ENCODE data around the gene DAG1. TPM values are rescaled to one million over a fixed set of nuclear protein-coding genes. Genes with fewer than 3 reads are reported as not detected.
A peak's percentile ranks its signal among the peaks of the same experiment; 100 is the strongest.

Gene DAG1
- total and polyA plus RNA-seq, 4 donors = 15.3 to 87.4 (median 47.8) TPM

DNA sequence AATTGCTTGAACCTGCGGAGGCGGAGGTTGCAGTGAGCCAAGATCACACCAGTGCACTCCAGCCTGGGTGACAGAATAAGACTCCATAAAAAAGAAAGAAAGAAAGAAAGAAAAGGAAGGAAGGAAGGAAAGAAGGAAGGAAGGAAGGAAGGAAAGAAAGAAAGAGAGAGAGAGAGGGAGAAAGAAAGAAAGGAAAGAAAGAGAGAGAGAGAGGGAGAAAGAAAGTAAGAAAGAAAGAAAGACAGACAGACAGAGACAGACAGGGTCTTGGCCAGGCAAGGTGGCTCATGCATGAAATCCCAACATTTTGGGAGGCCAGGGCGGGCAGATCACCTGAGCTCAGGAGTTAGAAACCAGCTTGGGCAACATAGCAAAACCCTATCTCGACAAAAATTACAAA, 16.4 kb upstream of the DAG1 start:
- DNase-seq (no peak), ATAC-seq (ENCODE audit: low FRiP score) (no peak)
- H3K27ac ChIP-seq (ENCODE audit: low read depth in 1 of 2, low read length in 2 of 2) = no peak overlapping the region
- no peaks in the 10 kb centered on the region for H3K27me3 ChIP-seq (ENCODE audit: control insufficient read depth in 1 of 2, insufficient read depth in 2 of 2, low read length in 1 of 2)
- H3K9me3 ChIP-seq (ENCODE audit: control insufficient read depth, low read length) = no peaks in the 10 kb centered on the region
- no peaks in the 10 kb centered on the region for H3K36me3 ChIP-seq (ENCODE audit: control insufficient read depth in 1 of 2, insufficient read depth in 2 of 2, low read length in 1 of 2)
- intact Hi-C loops (cut with DNase I) = no loop called here
- no peak overlapping the region for H3K4me3 ChIP-seq (ENCODE audit: low read length in 2 of 2)
- no peaks in the 10 kb centered on the region for H3K4me1 ChIP-seq (ENCODE audit: control insufficient read depth in 1 of 2, insufficient read depth in 2 of 2, low read length in 2 of 2)
- 95 to 99% methylated on average over 4 of the region's 4 CpGs for WGBS, 2 donors

DNA sequence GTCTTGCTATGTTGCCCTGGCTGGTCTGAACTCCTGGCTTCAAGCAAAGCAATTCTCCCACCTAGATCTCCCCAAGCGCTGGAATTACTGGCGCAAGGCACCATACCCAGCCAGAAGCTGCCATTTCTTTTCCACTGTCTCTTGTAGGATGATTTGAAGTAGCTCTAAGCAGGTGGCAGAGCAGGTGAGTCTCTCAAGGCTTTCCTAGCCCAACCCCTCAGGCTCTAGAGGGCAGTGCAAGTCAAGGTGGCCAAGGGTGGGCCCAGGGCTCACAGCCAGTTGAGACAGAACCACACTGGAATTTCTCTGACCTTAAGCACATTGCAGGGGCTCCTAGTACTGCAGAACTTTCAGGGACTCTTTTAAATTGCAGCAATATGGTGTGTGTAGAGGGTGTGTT, 15.6 kb upstream of the DAG1 start:
- intact Hi-C loops (cut with DNase I) = no loop called here
- no peaks in the 10 kb centered on the region for H3K4me1 ChIP-seq (ENCODE audit: control insufficient read depth in 1 of 2, insufficient read depth in 2 of 2, low read length in 2 of 2)
- H3K4me3 ChIP-seq (ENCODE audit: low read length in 2 of 2) = no peak overlapping the region
- peak; percentile 54 for ATAC-seq (ENCODE audit: low FRiP score)
- no peaks in the 10 kb centered on the region for H3K27me3 ChIP-seq (ENCODE audit: control insufficient read depth in 1 of 2, insufficient read depth in 2 of 2, low read length in 1 of 2)
- WGBS, 2 donors = 76 to 94% methylated on average over 2 of the region's 2 CpGs
- no peaks in the 10 kb centered on the region for H3K9me3 ChIP-seq (ENCODE audit: control insufficient read depth, low read length)
- H3K36me3 ChIP-seq (ENCODE audit: control insufficient read depth in 1 of 2, insufficient read depth in 2 of 2, low read length in 1 of 2) = no peaks in the 10 kb centered on the region
- peak overlapping the region in 1 of 2 donors; percentile 12 for H3K27ac ChIP-seq (ENCODE audit: low read depth in 1 of 2, low read length in 2 of 2)
- no peak for DNase-seq

DNA sequence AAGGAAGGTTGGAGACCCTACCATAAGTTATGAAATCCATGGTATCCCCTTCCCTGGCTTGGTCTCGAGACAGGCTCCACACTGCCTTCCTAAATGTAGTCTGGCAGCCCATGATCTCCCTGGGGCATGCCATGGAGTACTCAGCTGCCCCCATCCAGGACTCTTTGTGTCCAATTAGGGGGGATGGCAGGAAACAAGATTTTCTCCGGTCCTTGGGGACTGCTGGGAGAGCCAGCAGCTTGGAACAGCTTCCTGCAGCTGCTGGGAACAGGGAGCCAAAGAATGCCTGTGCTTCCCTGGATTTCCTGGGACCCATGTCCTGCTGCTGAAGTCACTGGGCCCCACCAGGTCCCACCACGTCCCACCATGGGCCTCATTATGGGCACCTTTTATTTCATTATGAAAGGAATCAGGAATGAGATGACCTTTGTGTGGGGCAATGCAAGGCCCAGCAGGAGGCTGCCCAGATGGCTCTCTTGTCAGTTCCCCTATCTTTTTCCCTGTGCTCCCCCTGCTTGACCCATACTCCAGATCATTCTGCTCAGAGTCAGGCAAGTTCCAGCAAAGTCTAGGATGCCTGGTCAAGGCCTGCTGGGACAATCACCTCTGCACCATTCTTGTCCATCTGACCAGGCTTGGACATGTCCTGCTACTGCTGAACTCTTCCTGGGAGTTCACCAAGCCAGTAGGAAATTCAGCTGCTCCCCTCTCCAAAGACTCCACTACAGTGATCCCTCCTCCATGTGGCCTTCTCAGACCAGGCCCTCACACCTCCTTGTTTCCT, 15.0 kb upstream of the DAG1 start:
- H3K4me3 ChIP-seq (ENCODE audit: low read length in 2 of 2) = no peak overlapping the region
- no peaks in the 10 kb centered on the region for H3K27me3 ChIP-seq (ENCODE audit: control insufficient read depth in 1 of 2, insufficient read depth in 2 of 2, low read length in 1 of 2)
- H3K27ac ChIP-seq (ENCODE audit: low read depth in 1 of 2, low read length in 2 of 2) = peak overlapping the region in 1 of 2 donors; percentile 56
- peak; percentile 46 for ATAC-seq (ENCODE audit: low FRiP score)
- H3K36me3 ChIP-seq (ENCODE audit: control insufficient read depth in 1 of 2, insufficient read depth in 2 of 2, low read length in 1 of 2) = no peaks in the 10 kb centered on the region
- no peak for DNase-seq
- H3K9me3 ChIP-seq (ENCODE audit: control insufficient read depth, low read length) = no peaks in the 10 kb centered on the region
- no peaks in the 10 kb centered on the region for H3K4me1 ChIP-seq (ENCODE audit: control insufficient read depth in 1 of 2, insufficient read depth in 2 of 2, low read length in 2 of 2)
- intact Hi-C loops (cut with DNase I) = no loop called here
- WGBS, 2 donors = 8 to 11% methylated on average over 3 of the region's 3 CpGs

DNA sequence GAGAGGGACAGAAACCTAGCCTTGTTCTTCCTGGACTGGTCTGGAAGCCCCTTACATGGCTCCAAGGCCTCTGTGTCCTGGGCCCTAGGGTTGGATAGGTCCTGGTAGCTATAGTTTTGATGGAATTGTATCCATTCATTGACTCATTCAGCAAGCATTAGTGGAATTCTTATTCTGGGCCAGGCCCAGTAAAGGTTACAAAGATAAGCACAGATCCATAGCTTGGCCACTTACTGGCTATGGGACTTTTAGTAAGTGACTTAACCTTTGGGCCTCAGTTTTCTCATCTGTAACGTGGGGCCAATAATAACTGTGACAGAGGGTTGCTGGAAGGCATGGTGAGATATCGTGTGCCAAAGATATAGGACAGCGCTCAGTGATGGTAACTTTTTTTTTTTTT, 13.6 kb upstream of the DAG1 start:
- Histone ChIP-seq H3K36me3 (ENCODE audit: control insufficient read depth in 1 of 2, insufficient read depth in 2 of 2, low read length in 1 of 2) (no peaks in the 10 kb centered on the region), H3K4me3 (ENCODE audit: low read length in 2 of 2) (no peak overlapping the region), H3K27me3 (ENCODE audit: control insufficient read depth in 1 of 2, insufficient read depth in 2 of 2, low read length in 1 of 2) (no peaks in the 10 kb centered on the region), H3K27ac (ENCODE audit: low read depth in 1 of 2, low read length in 2 of 2) (no peak overlapping the region), H3K4me1 (ENCODE audit: control insufficient read depth in 1 of 2, insufficient read depth in 2 of 2, low read length in 2 of 2) (no peaks in the 10 kb centered on the region), H3K9me3 (ENCODE audit: control insufficient read depth, low read length) (no peaks in the 10 kb centered on the region)
- DNase-seq (no peak), ATAC-seq (ENCODE audit: low FRiP score) (no peak)
- intact Hi-C loops (cut with DNase I) = no loop called here
- WGBS, 2 donors = 74 to 89% methylated on average over 3 of the region's 3 CpGs

DNA sequence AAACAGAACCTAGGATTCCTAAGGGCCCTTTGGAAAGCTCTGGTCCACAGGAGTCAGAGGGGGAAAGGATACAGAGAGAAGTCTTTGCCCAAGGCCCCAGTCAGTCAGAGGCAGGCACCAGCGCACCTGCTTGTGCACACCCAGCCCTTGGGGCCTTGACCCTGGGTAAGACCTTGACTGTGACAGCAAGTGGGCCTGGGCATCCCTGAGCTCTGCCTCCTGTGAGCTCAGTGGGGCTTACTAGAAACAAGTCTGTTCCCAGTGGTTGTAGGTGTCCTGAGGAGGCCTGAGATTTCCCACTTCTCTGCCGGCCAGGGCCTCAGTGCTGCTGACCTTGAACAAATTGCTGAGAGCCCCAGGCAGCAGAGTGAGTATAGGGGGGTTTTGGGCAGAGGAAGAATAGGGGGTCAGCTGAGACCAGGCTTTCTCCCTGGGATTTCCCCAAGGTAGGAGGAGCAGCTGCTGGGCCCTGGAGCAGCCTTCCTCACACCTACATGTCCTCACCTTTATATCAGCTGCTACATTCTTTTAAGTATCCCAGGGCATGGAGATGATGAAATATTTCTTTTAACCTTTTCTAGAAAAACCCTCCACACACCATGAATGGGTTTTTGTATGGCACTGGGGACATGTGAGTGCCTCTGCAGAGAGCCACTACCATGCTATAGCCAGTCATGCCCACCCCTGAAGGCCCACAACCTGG, 9.7 kb upstream of the DAG1 start:
- intact Hi-C loops (cut with DNase I) = no loop called here
- ATAC-seq (ENCODE audit: low FRiP score) (no peak), DNase-seq (no peak)
- Histone ChIP-seq H3K27me3 (ENCODE audit: control insufficient read depth in 1 of 2, insufficient read depth in 2 of 2, low read length in 1 of 2) (no peaks in the 10 kb centered on the region), H3K27ac (ENCODE audit: low read depth in 1 of 2, low read length in 2 of 2) (no peak overlapping the region), H3K9me3 (ENCODE audit: control insufficient read depth, low read length) (no peaks in the 10 kb centered on the region), H3K4me3 (ENCODE audit: low read length in 2 of 2) (no peak overlapping the region), H3K36me3 (ENCODE audit: control insufficient read depth in 1 of 2, insufficient read depth in 2 of 2, low read length in 1 of 2) (no peaks in the 10 kb centered on the region), H3K4me1 (ENCODE audit: control insufficient read depth in 1 of 2, insufficient read depth in 2 of 2, low read length in 2 of 2) (no peaks in the 10 kb centered on the region)
- 91 to 97% methylated on average over 2 of the region's 2 CpGs for WGBS, 2 donors

DNA sequence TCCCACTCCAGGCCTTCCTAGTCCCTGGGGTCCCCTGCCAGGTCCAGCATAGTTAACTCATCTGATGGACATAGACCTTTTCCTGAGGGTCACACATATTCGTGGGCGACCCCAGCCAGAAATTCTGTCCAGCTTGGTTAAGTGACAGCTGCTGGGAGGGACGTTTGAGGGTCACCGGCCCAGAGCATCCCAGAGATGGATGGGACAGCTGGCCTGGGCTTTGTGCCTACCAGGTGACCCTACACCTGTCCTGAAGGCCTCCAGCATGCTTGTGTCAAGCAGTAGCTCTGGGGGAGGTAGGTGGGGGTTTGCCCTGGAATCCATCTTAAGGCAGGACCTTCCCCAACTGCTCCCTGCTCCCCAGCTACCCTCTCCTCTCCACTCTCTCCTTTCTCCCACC, 9.1 kb upstream of the DAG1 start:
- Histone ChIP-seq H3K4me3 (ENCODE audit: low read length in 2 of 2) (no peak overlapping the region), H3K27me3 (ENCODE audit: control insufficient read depth in 1 of 2, insufficient read depth in 2 of 2, low read length in 1 of 2) (no peaks in the 10 kb centered on the region), H3K27ac (ENCODE audit: low read depth in 1 of 2, low read length in 2 of 2) (no peak overlapping the region), H3K36me3 (ENCODE audit: control insufficient read depth in 1 of 2, insufficient read depth in 2 of 2, low read length in 1 of 2) (no peaks in the 10 kb centered on the region), H3K4me1 (ENCODE audit: control insufficient read depth in 1 of 2, insufficient read depth in 2 of 2, low read length in 2 of 2) (no peaks in the 10 kb centered on the region), H3K9me3 (ENCODE audit: control insufficient read depth, low read length) (no peaks in the 10 kb centered on the region)
- no peak for ATAC-seq (ENCODE audit: low FRiP score)
- WGBS, 2 donors = 90 to 93% methylated on average over 4 of the region's 4 CpGs
- DNase-seq = no peak
- intact Hi-C loops (cut with DNase I) = no loop called here

DNA sequence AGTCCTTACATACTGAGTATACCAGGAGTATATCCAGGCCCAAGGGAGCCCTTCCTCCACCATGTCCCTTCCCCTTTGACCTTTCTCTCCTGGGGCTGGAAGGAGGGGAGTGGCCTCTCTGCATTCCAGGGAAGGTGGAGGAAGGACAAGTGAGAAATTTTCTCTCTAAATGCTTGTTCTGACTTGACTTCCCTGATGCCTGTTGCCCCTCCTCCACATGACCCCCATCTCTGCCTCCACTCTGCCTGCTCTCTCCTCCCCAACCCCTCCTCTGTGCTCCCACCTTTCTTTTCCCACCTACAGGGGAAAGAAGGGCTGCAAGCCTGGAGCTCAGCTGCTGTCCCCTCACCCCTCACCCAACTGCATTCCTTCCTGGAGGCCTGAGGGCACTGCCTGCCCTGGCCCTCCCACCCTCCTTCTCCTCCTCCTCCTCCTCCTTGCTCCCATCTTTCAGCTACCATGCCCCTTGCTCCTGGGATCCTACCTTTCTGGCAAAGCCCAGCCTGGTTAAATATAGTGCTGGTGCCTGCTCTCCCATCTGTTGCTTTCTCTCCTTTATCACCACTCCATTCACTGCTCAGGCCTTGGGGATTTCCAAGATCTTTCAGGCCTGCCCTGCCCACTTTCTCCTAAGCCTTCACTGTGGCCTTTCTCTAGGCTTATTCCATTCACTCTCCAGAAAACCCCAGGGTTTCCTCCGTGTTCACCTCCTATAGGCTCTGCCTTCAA, 8.5 kb upstream of the DAG1 start:
- intact Hi-C loops (cut with DNase I) = no loop called here
- Histone ChIP-seq H3K36me3 (ENCODE audit: control insufficient read depth in 1 of 2, insufficient read depth in 2 of 2, low read length in 1 of 2) (no peaks in the 10 kb centered on the region), H3K4me1 (ENCODE audit: control insufficient read depth in 1 of 2, insufficient read depth in 2 of 2, low read length in 2 of 2) (no peaks in the 10 kb centered on the region), H3K27ac (ENCODE audit: low read depth in 1 of 2, low read length in 2 of 2) (no peak overlapping the region), H3K27me3 (ENCODE audit: control insufficient read depth in 1 of 2, insufficient read depth in 2 of 2, low read length in 1 of 2) (no peaks in the 10 kb centered on the region), H3K9me3 (ENCODE audit: control insufficient read depth, low read length) (no peaks in the 10 kb centered on the region), H3K4me3 (ENCODE audit: low read length in 2 of 2) (no peak overlapping the region)
- 38 to 53% methylated on average over 1 of the region's 1 CpG for WGBS, 2 donors
- DNase-seq (no peak), ATAC-seq (ENCODE audit: low FRiP score) (no peak)

DNA sequence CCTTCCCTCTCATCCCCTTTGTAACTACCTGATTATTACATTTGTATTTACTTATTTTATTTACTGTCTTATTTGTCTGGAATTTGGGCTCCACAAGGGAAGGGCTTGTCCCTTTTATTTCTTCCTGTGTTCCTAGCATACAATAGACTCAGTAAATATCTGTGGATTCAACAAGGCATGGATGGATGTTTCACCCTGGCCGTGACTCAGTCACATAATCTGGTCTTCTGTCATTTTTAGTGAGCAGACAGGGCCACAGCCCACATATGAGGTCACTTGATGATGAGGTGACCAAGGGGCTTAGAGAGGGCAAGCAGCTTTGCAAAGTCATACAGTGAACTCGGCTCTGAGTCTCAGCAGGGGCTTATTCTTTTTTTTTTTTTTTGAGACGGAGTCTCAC, 7.8 kb upstream of the DAG1 start:
- no peaks in the 10 kb centered on the region for H3K36me3 ChIP-seq (ENCODE audit: control insufficient read depth in 1 of 2, insufficient read depth in 2 of 2, low read length in 1 of 2)
- no peak overlapping the region for H3K27ac ChIP-seq (ENCODE audit: low read depth in 1 of 2, low read length in 2 of 2)
- H3K4me3 ChIP-seq (ENCODE audit: low read length in 2 of 2) = no peak overlapping the region
- no peaks in the 10 kb centered on the region for H3K9me3 ChIP-seq (ENCODE audit: control insufficient read depth, low read length)
- WGBS, 2 donors = 77 to 86% methylated on average over 3 of the region's 3 CpGs
- no peaks in the 10 kb centered on the region for H3K4me1 ChIP-seq (ENCODE audit: control insufficient read depth in 1 of 2, insufficient read depth in 2 of 2, low read length in 2 of 2)
- H3K27me3 ChIP-seq (ENCODE audit: control insufficient read depth in 1 of 2, insufficient read depth in 2 of 2, low read length in 1 of 2) = no peaks in the 10 kb centered on the region
- ATAC-seq (ENCODE audit: low FRiP score) = no peak
- intact Hi-C loops (cut with DNase I) = no loop called here
- DNase-seq = no peak
